GM18519 (cell line): Measurements from ENCODE around the gene ANKDD1A.
A peak's percentile ranks its signal among the peaks of the same experiment; 100 is the strongest.

Experiments used
- ATAC-seq: cut with Tn5 transposase; IDR thresholded peaks from one replicate; pipeline ENCODE4 v1.9.1; 2021; ENCODE audit warnings: mild to moderate bottlenecking, moderate library complexity; ENCODE audit not compliant: unreplicated experiment, low FRiP score

The ANKDD1A gene

DNA sequence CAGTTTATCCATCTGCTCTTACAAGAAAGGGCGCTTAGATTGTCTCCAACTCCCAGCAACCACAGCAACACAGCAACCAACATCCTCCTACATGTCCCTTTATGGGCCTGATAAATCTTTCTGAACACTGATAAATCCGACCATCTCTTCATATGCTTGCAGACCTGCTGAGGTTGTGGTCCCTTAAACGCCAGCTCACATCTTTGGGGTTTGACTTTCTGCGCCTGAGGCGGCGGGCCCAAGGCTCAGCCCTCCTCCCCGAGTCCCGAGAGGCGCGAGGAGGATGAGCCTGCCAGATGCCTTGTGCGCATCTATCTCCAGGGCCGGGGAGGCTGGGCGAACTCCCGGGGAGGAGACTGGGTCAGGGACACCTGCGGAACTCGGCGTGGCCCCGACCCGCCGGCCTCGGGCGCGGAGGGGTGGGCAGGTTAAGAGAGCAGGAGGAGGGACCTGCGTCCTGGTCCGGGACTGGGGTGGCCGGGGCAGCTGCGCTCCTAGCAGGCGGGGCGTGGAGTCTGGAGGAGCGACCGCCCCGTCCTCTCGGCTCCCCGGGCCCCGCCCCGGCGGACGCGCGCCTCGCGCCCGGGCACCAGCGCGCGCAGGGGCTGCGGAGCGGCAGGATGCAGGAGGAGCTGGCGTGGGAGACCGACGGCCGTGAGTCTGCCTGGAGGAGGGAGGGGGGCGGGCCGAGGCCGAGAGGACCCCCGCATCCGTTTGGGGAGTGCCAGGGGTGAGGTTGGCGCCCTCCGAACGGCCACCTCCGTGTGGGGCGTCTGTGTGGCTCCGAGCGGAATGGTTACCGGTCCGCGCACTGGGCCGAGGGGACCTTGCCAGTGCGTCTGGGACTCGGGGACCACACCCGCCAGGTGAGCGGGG, at the start of gene ANKDD1A:
Gene ANKDD1A (plus strand): TSS at position 592 of the 876 bp plus-strand sequence. CDS start 29 bp downstream, at position 621.
- ATAC-seq = no peak

GRCh38 chr15:64861960-64862359, 49.7 kb upstream of the ANKDD1A start:
- no peak for ATAC-seq

DNA sequence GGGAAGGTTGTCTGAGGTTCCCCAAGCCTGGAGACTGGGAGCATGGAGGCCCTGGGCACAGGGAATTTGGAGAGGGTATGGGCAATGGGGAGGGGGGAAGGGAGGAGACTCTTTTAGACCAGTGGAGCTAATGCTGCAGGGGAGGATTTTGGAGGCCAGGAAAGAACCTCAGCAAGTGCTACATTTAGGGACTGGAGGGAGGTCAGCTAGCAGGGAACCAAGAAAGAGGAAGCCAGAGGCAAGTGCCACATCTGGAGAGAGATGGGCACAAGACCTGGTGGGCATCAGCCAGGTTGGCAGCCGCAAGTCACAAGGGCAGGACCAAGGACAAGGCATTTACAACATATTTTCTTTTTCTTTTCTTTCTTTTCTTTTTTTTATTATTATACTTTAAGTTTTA, 49.3 kb upstream of the ANKDD1A start:
- no peak for ATAC-seq

DNA sequence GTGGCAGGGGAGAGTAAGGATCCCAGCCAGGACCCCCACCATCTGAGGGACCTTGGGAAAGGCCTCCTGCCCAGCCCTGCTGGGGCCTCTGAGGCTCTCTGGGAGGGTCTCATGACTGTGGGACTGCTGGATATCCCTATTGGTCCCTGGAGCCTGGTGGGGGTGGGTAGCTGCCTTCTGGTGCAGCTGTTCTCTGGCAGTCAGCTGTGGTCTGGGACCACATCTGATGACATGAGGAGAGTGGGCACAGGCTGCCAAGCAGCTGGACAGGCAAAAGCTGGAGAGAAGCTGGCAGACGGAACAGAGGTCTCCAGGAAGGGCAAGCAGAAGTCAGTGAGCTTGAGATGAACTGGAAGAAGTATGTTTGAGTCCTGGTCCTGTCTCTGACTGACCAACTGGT, 47.6 kb upstream of the ANKDD1A start:
- no peak for ATAC-seq

DNA sequence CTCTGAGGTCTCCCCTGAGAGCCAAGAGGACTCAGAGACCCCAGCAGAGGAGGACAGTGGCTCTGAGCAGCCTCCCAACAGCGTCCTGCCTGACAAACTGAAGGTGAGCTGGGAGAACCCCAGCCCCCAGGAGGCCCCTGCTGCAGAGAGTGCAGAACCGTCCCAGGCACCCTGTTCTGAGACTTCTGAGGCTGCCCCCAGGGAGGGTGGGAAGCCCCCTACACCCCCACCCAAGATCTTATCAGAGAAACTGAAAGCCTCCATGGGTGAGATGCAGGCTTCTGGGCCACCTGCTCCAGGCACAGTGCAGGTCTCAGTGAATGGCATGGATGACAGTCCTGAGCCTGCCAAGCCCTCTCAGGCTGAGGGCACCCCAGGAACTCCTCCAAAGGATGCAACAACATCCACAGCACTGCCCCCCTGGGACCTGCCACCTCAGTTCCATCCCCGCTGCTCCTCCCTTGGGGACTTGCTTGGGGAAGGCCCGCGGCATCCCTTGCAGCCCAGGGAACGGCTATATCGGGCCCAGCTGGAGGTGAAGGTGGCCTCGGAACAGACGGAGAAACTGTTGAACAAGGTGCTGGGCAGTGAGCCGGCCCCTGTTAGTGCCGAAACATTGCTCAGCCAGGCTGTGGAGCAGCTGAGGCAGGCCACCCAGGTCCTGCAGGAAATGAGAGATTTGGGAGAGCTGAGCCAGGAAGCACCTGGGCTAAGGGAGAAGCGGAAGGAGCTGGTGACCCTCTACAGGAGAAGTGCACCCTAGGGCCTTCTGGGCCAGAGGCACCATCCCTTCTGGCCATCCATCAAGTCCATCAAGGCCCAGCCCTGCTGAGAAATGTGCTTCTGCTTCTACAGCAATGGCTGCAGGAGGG, 46.3 kb upstream of the ANKDD1A start:
- no peak for ATAC-seq

DNA sequence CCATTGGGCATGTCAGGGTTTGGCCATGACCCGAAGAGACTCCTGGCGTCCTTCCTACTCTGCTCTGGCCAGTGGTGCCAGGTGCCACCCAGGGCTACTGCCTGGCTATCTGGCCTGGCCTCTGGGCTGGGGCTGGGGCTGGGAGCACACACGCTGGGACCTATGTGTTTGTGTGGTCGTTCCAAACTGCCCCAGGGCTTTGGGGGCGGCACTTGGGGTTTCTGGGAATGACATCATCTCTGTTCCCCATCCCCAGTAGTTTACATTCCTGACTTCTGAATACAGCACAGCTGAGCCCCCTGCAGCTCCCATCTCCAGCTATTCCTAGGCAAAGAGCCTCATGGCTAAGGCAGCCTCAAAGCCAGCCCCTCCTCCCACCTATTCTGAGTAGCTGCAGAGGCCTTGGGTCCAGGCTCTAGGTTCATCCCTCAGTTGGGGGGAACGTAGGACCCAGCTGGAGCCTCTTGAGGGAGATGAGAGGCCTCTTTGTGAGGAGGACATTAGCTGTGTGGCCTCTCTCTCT, 45.6 kb upstream of the ANKDD1A start:
- no peak for ATAC-seq

DNA sequence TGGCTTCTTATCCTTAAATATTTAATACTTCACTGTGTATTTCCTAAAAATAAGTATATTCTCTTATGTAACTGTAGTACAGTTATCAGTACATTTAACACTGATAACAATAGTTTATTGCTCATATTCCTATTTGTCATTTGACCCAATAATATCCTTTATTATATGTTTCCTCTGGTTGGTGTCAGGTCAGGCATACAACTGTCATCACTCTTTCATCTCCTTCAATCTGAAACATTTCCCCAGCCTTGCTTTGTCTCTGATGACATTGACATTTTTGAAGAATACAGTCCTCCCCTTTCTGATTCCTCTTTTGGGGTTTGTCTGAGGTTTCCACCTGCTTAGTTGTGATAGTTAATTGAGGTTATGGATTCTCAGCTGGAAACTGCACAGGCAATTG, 42.2 kb upstream of the ANKDD1A start:
- ATAC-seq = no peak

GRCh38 chr15:64870353-64870752, 41.3 kb upstream of the ANKDD1A start:
- ATAC-seq = no peak

- ATAC-seq = no peak
Measured at GRCh38 chr15:64875641-64876223, 36.0 kb upstream of the ANKDD1A start.

DNA sequence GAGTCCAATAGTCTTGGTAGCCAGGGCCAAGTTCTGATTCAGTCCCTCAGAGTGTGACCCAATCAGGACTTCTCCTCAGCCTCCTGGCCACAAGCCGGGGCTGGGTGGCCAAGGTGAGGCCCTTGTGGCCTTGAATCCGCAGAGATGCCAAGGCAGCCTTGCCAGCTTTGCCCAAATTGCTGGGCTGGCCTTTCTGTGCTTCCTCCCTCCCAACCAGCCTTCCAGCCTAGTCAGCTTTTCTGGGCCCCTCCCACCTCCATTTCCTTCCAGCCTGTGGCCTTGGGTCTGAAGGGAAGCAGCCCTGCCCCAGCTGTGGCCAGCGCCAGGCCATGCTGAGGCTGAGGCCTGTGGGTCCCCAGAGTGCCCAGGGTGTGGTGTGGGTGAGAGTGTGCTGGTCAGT, 34.3 kb upstream of the ANKDD1A start:
- ATAC-seq = no peak

DNA sequence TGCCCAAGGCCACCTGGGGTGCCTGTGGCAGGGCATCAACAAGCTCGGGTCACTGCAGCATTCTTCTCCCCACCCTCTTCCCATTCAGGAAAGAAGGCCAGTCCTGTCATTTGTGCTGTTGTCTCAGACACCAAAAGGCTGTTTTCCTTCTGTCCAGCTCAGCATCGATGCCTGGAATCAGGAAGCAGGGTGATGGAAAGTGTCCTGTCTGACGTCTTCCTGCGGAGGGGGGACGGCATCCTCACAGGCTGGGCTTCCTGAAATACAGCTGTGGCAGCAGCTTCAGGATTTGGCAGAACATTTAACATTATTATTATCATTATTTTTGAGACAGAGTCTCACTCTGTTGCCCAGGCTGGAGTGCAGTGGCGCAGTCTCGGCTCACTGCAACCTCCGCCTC, 33.0 kb upstream of the ANKDD1A start:
- ATAC-seq = no peak

DNA sequence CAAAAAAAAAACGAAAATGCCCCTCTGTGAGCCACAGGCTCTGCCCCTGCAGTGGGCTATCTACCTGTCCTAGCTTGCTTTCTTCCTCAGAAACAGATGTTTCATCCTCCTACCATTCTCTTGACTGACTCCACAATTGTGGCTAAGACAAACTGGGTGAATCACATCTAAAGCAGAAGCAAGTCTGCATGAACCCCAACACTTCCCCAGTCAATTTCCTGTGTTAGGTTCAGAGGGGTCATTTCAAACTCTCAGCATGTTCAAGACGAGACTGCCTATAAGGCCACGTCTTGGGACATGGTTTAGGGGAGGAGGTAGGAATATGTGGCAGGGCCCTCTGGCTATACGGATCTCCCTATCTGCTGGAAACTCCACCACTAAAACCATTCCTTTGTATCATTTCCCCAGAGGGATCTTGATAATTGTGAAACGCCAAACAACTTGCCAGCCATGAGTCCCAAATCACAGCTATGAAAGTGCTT, 28.6 kb upstream of the ANKDD1A start:
- ATAC-seq = no peak

- no peak for ATAC-seq
Measured at GRCh38 chr15:64883997-64884511, 27.6 kb upstream of the ANKDD1A start.

DNA sequence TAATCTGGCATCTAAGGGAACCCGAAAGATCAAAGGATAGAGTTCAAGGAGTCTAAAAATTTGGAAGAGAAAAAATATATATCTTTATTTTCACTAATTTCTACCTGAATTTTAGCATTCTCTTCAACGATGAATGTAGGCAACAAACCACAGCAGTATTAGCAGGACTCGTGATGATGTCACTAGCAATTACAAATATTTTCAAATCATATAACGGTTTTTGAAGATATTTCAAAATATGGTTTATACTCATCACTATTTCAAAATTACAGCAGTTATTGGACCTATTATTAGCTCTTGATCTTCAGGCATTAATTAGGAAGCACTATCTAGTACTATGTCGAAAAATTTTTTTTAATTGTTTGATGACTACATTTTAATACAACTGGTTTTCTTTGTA, 27.0 kb upstream of the ANKDD1A start:
- ATAC-seq = no peak

- ATAC-seq = no peak
Measured at GRCh38 chr15:64888336-64888735, 23.4 kb upstream of the ANKDD1A start.

GRCh38 chr15:64891561-64891960, 20.1 kb upstream of the ANKDD1A start:
- ATAC-seq = no peak

GRCh38 chr15:64892847-64893403, 18.8 kb upstream of the ANKDD1A start:
- ATAC-seq = no peak

DNA sequence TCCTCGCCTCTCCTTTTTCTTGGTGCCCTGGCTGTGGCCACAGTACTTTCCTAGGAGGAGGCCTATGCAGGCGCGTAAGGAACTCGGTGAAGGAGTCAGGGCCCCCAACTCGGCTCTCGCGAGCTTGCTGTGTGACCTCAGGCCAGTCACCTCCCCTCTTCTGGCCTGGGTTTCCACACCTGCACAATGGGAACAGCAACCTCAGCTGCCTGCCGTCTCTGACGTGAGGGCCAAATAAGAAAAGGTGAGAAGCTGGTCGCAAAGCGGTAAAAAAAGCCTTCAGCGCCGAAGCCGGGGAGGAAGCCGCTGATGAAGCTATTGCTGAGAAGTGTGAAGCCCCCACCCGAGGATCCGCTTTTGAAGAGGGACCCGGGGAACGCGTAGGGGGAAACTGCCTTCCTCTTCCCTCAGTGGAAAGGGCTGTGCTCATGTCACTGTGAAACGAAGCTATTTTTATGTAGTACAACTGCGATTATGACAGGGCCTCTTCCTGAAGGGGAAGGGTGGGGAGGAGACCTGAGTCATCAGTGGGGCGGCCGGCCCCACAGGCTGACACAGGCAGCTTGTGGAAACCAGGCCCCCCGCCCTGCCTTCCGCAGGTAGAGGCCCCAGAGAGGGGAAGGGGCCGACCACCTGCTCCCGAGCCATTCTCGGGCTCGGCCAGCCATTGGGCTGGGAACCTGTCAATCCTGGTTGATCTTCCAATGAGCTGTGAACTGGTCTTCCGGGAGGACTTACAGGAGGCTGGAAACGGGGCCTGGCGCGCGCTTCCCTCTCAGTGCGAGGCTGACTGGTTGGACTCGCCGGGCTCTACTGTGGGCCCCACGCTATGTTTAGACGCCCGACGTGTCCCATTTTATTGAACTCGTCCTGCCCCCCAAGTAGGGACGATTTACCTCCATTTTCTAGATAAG, 18.0 kb upstream of the ANKDD1A start:
- peak; percentile 50 for ATAC-seq

DNA sequence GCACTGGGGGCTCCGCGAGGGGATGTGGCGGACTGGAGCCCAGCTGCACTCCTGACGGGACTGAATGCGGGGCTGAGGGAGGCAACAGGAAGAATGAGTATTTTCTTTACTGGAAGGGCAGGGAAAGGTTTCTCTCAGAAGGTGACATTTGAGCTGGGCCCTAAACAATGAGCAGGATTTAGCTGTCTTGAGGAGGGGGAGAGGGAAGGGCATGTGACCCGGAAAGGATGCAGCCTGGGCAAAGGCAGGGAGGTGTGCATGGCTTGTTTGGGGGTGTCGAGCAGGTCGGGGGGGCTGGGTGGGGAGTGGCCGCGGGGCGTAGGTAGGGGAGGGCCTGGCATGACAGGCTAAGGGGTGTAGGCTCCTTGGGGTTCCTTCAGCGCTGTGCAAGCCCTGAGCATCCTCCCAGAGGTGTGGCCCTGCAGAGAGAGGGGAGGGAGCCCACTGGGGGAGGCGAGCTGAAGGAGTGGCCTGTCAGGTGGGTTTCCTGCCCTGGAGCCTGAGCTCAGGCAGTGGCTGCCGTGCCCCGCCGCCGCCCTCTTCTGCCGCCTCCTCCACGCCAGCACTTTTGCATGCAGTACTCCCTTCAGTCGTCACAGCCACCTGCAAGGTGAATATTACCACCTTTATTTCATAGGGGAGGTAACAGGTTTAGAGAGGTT, 17.2 kb upstream of the ANKDD1A start:
- ATAC-seq = peak; percentile 27
